Keratinocyte (primary cell): Measurements from ENCODE around the gene SH3D21.

ENCODE experiments used
- CTCF ChIP-seq, 3 experiments: IDR thresholded peaks in 1 of 3; conservative IDR thresholded peaks in 1 of 3; optimal IDR thresholded peaks in 1 of 3; 2 replicates in 2 of 3; 3 replicates in 1 of 3; pipeline versions ENCODE3 to v1.5.1; 2011; ENCODE audit warnings: low read length in 3 of 3, mild to moderate bottlenecking in 3 of 3, moderate library complexity in 2 of 3, control low read depth in 1 of 3, inconsistent platforms in 1 of 3; ENCODE audit not compliant: insufficient read depth in 2 of 3; ENCODE audit errors: extremely low read depth in 1 of 3
- EZH2 ChIP-seq: IDR thresholded peaks from one replicate; pipeline ENCODE4 v1.6.1; 2012; ENCODE audit warnings: inconsistent platforms, mild to moderate bottlenecking, low read length, moderate library complexity

GRCh38 chr1:36369061-36369861 is 63.1 kb downstream of the SH3D21 start:
- TF ChIP-seq CTCF (optimal IDR thresholded peaks at IDR 0.05 in 1 of 3, IDR thresholded peaks at IDR 0.05 in 1 of 3, conservative IDR thresholded peaks at IDR 0.05 in 1 of 3; ENCODE audit: extremely low read depth in 1 of 3, insufficient read depth in 2 of 3, low read length in 3 of 3), result peak; percentile 81 to 92 (median 89)
- TF ChIP-seq EZH2, result no peak
